Measurements from ENCODE around the gene KCNK1. TPM values are rescaled to one million over a fixed set of nuclear protein-coding genes. Genes with fewer than 3 reads are reported as not detected.

Gene KCNK1
- total and polyA plus RNA-seq, 2 experiments from 2014 or later, result 1.8 to 8.5 TPM

DNA sequence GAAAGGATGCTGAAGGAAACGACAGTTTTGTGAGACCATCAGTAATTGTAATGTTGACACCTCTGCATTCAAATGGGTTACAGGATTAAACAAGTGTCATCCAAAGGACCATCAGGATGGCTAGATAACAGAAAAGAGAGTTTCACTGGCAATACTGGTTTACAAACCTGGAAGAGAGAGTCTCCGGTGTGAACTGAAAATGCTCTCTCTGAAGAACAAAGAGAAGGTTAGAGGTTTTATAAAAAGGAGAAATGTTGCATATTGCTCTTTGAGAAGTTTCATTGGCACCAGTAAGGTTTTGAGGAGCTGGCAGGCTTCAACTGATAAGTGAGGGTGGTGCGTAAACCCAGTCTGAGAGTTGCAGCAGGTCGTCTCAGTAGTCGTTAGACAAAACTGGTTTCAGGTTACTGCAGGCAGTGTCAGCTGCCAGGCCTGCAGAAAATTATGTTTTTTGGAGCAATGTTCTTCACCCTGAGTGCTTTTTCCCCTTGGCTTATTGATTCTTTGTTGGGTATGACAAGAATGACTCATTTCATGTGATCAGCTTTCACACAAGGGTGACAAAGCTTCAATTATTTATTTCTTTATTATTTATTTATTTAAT lies 42.2 kb downstream of the KCNK1 start:
- TF ChIP-seq, protein P1, sequence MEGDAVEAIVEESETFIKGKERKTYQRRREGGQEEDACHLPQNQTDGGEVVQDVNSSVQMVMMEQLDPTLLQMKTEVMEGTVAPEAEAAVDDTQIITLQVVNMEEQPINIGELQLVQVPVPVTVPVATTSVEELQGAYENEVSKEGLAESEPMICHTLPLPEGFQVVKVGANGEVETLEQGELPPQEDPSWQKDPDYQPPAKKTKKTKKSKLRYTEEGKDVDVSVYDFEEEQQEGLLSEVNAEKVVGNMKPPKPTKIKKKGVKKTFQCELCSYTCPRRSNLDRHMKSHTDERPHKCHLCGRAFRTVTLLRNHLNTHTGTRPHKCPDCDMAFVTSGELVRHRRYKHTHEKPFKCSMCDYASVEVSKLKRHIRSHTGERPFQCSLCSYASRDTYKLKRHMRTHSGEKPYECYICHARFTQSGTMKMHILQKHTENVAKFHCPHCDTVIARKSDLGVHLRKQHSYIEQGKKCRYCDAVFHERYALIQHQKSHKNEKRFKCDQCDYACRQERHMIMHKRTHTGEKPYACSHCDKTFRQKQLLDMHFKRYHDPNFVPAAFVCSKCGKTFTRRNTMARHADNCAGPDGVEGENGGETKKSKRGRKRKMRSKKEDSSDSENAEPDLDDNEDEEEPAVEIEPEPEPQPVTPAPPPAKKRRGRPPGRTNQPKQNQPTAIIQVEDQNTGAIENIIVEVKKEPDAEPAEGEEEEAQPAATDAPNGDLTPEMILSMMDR (IDR thresholded peaks at IDR 0.05; ENCODE audit: low read depth, low read length), result no peak

DNA sequence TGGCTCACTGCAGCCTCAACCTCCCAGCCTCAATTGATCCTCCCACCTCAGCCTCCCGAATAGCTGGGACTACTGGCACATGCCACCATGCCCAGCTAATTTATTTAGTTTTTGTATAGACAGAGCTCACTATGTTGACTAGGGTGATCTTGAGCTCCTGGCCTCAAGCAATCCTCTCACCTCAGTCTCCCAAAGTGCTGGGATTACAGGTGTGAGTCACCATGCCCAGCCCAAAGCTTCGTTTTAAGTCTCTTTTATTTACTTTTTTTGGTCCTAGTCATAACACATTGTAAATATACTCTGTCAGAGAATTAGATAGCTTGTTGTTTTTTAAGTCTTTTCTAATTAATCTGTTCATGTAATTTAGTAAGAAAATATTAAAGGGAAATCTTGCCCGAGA lies 42.8 kb downstream of the KCNK1 start:
- DNase-seq (ENCODE audit: low read depth in 1 of 2, low spot score in 1 of 2), result no peak
- Histone ChIP-seq H3K4me1 (ENCODE audit: low read depth) (peaks cover 17% of the 10 kb centered on the region), H3K4me3 (no peak overlapping the region), H3K27ac (no peak overlapping the region), H3K27me3 (no peaks in the 10 kb centered on the region), H3K9me3 (ENCODE audit: low read depth) (no peaks in the 10 kb centered on the region), H3K36me3 (no peaks in the 10 kb centered on the region)
- TF ChIP-seq, protein P1 (IDR thresholded peaks at IDR 0.05; ENCODE audit: low read depth, low read length), result no peak

More for the DNA sequence above, 42.2 kb downstream of the KCNK1 start:
- no peaks in the 10 kb centered on the region for H3K27me3 ChIP-seq
- no peak overlapping the region for H3K27ac ChIP-seq
- H3K4me3 ChIP-seq, result no peak overlapping the region
- H3K9me3 ChIP-seq (ENCODE audit: low read depth), result no peaks in the 10 kb centered on the region
- H3K4me1 ChIP-seq (ENCODE audit: low read depth), result peaks cover 17% of the 10 kb centered on the region
- H3K36me3 ChIP-seq, result no peaks in the 10 kb centered on the region
- DNase-seq (ENCODE audit: low read depth in 1 of 2, low spot score in 1 of 2), result peak in 1 of 2 donors; percentile 29

DNA sequence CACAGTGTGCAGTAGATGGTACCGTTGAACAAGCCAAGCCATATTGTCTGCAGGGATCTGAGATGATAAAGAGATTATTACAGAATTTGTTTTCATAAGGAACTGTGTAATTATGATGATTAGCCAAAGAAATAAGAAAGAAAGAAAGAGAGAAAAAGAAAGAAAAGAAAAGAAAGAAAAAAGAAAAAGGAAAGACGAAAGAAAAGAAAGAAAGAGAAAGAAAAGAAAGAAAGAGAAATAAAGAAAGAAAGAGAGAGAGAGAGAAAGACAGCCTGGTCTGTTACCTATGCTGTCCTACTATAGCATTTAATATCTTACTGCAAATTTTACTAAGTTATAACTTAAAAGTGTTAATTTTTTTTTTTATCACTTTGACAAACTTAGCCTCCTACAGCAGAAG lies 43.6 kb downstream of the KCNK1 start:
- no peak for DNase-seq (ENCODE audit: low read depth in 1 of 2, low spot score in 1 of 2)

GRCh38 chr1:233659495-233659894 lies 45.6 kb downstream of the KCNK1 start:
- TF ChIP-seq, protein P1 (IDR thresholded peaks at IDR 0.05; ENCODE audit: low read depth, low read length), result no peak
- DNase-seq (ENCODE audit: low read depth in 1 of 2, low spot score in 1 of 2), result no peak

More for the DNA sequence above, 43.6 kb downstream of the KCNK1 start:
- Histone ChIP-seq H3K4me1 (ENCODE audit: low read depth) (peaks cover 17% of the 10 kb centered on the region), H3K27ac (no peak overlapping the region), H3K27me3 (no peaks in the 10 kb centered on the region), H3K36me3 (no peaks in the 10 kb centered on the region), H3K4me3 (no peak overlapping the region), H3K9me3 (ENCODE audit: low read depth) (no peaks in the 10 kb centered on the region)
- TF ChIP-seq, protein P1 (IDR thresholded peaks at IDR 0.05; ENCODE audit: low read depth, low read length), result no peak

GRCh38 chr1:233661376-233662159 lies 47.7 kb downstream of the KCNK1 start:
- H3K36me3 ChIP-seq, result no peaks in the 10 kb centered on the region
- no peaks in the 10 kb centered on the region for H3K27me3 ChIP-seq
- peaks cover 26% of the 10 kb centered on the region for H3K4me1 ChIP-seq (ENCODE audit: low read depth)
- TF ChIP-seq, protein P1 (IDR thresholded peaks at IDR 0.05; ENCODE audit: low read depth, low read length), result no peak
- no peak overlapping the region for H3K27ac ChIP-seq
- H3K4me3 ChIP-seq, result no peak overlapping the region
- DNase-seq (ENCODE audit: low read depth in 1 of 2, low spot score in 1 of 2), result no peak
- no peaks in the 10 kb centered on the region for H3K9me3 ChIP-seq (ENCODE audit: low read depth)

More at GRCh38 chr1:233659495-233659894, 45.6 kb downstream of the KCNK1 start:
- Histone ChIP-seq H3K4me3 (no peak overlapping the region), H3K4me1 (ENCODE audit: low read depth) (peaks cover 20% of the 10 kb centered on the region), H3K9me3 (ENCODE audit: low read depth) (no peaks in the 10 kb centered on the region), H3K27ac (no peak overlapping the region), H3K27me3 (no peaks in the 10 kb centered on the region), H3K36me3 (no peaks in the 10 kb centered on the region)

Data from cardiac muscle cell (in vitro differentiated cells and primary cell).